Activated T-cell treated with anti-CD3 and anti-CD28 coated beads for 4 hours (primary cell): Measurements from ENCODE around the gene SCAMP4.
A peak's percentile ranks its signal among the peaks of the same experiment; 100 is the strongest.

Experiments
- DNase-seq: peaks from one replicate; pipeline ENCODE4 v3.0.0-alpha.2; 2020

The SCAMP4 gene

DNA sequence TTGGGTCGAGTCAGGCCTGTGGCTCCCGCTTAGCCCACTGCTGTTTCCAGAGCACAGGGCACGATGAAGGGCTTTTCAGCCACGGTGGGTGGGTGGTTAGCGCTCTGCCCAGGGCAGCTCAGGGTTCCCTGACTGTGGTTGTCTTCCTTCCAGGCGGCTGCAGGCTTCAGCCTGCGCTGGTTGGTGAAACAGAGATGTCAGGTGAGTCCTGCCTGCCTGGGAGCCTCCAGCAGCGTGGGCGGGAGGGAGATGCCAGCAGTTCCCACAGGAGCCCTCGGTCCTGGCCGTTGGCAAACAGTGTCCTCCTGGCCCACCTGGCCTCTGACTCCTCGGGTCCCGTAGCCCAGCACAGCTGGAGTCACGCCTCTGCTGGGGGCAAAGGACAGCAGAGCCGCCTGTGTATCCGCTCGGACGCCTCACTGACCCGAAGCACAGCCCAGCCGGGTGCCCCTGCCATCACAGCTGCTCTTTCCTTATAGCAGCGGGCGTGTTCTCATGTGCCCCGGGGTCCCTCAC lies 9.7 kb downstream of the SCAMP4 start:
- no peak for DNase-seq

DNA sequence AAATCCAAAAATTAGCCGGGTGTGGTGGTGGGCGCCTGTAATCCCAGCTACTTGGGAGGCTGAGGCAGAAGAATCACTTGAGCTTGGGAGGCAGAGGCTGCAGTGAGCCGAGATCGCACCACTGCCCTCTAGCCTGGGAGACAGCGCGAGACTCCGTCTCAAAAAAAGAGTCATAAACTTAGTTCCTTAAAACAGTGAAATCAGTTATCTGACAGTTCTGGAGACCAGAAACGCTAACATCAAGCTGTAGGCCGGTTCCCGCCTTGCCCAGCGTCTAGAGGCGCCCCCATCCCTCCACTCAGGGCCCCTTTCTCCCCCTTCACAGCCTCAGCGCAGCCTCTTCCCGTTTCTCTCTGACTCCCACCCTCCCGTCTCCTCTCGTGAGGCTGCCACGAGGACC lies 11.9 kb downstream of the SCAMP4 start:
- DNase-seq = no peak

DNA sequence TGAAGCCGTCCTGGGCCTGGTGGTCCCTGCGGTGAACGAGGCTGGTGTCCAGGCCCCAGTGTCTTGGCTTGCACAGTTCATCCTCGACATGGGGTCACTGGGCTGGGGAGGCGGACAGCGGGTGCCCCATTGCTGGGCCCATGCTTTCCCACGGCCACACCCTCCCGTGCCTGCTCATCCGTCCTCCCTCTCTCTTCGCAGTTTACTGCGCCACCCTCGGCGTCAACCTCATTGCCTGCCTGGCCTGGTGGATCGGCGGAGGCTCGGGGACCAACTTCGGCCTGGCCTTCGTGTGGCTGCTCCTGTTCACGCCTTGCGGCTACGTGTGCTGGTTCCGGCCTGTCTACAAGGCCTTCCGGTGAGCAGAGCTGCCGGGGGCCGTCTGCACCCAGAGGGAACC lies 12.7 kb downstream of the SCAMP4 start:
- DNase-seq = no peak

DNA sequence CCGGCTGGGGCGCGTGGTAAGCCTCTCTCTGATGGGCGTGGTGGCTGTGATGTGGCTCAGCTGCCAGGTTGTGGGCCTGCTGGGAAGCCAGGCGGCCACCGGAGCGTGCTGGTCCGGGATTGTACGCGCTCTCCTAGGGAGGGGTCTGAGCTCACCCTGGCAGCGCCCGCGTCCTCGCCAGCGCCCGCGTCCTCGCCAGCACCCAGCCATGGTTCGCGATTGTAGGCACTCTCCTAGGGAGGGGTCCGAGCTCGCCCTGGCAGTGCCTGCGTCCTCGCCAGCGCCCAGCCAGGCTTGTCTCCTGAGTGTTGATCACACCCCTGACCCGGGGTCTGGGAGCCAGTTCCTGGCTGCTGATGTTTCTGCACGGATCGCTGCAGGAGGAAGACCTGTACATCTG lies 13.8 kb downstream of the SCAMP4 start:
- no peak for DNase-seq

DNA sequence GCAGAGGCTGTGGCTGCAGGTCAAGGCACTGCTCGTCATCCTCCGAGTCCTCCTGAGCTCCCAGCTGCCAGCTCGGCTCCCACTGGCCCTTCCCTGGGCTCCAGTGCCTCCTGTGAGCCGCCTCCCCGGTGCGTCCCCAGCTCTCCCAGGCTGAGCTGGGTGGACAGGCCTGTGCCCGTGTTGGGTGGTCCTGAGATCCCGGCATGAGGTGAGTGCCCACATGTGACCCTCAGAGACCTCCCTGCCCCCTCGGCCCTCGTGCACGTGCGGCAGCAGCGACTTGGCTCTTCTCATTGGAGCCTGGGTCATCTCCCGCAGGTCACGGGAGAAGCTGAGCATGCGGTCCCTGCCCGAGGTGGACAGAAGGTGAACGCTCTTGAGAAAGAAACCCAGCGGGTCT lies 15.4 kb downstream of the SCAMP4 start:
- no peak for DNase-seq

DNA sequence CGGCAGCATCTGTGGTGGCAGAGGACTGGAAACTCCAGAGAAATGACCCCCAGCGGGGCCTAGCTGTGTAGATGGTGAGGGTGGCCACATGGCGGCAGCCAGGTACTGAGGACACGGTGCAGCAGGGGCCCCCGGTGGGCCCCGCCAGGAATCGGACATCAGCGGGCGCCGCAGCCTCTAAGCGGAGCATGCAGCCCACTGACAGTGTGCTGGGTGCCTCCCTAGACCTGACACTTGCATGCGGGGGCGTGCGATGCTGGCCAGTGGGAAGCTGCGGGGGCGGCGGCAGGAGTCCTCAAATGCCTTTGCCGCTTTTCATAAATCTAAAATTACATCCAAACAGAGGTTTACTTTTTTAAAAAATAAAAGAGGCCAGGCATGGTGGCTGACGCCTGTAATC lies 16.1 kb downstream of the SCAMP4 start:
- no peak for DNase-seq

DNA sequence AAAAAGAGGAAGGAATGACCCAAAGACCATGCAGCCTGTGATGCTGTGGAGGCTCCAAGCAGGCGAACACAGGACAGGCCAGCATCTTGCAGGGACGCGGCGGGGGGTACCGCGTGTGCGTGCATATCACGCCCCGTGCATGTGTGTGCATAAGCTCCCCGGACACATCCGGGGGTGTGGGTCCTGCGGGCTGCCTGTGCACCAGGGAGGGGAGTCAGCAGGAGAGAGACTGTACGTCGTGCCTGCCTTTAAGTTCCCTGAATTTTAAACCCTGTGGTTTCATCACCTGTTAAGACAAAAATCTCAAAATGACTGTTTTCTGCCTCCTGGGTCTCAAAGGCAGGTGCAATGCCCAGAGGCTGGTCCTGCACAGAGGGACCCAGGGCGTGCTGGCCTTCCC lies 16.6 kb downstream of the SCAMP4 start:
- DNase-seq = no peak

DNA sequence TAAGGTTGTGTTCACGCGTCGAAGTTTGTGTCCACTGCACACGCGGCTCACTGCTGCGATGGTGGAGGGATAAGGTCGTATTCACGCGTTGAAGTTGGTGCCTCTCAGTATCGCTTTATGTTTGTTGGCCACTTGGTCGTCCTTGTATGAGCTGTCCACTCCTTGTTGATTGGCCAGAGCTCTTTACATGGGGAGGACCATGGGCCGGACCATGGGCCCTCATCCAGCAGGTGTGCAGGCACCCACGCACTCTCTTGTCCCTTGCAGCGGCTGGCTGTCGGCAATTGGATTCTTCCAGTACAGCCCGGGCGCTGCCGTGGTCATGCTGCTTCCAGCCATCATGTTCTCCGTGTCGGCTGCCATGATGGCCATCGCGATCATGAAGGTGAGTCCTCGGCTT lies 17.6 kb downstream of the SCAMP4 start:
- no peak for DNase-seq

DNA sequence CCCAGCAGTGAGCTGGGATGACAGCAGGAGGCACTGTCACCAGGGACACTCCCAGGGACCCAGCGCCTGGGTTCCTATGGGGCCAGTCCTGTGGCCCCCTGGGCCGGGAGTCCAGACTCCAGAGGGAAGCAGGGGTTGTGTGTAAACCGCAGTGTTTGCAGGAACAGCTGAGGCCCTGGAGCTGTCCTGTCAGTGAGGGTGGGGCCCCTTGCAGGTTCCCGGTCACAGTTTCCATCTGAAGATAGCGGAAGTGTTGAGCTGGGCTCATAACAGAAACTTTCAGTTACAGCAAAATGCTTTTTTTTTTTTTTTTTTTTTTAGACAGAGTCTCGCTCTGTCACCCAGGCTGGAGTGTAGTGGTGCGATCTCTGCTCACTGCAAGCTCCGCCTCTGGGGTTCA lies 18.1 kb downstream of the SCAMP4 start:
- DNase-seq = no peak

DNA sequence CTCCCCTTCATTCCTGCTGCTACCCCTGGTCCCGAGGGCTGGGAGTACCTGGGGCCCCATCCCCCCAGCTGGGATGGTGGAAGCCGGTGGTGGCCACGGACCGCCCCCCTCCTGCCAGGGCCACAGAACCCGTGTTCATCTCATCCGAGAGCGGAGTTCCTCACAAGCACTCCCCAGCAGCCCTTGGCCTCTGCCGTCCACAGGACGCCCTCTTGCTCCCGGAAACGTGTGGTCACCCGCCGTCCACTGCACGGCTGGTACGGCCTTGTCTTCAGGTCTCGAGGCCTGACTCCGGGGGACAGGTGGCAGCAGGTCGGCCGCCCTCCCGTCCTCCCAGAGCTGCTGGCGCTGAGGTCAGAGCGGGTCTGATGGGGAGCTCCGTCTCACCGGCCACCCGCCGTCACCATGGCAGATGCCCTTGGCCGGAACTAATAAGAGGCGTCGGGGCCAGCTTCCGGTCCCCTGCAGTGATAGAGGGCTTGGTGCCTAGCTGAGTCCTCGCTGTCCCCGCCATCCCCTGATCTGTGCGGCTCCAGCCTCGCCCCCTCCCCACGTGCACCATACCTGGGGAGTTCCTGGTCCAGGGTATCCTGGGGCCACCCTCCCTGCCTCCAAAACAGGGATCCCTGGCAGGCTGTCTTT lies 19.2 kb downstream of the SCAMP4 start:
- DNase-seq = no peak

DNA sequence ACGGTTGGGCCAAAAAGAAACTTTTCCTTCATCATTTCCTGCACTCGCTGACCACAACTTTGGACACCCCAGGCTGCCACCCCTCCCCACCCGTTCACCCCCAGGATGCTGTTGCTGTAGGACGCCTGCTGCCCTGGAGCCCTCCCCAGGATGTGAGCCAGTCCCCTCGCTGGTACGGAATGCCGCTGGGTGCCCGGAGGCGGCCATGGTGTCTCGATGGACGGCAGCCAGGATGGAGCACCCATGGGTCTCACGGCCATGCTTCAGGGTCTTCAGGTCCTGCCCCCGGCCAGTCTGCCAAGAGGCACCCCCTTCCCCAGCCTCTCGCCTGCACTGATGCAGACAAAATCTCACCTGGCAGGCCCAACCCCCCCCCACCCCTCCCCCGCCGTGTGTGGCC lies 20.3 kb downstream of the SCAMP4 start:
- DNase-seq = no peak

DNA sequence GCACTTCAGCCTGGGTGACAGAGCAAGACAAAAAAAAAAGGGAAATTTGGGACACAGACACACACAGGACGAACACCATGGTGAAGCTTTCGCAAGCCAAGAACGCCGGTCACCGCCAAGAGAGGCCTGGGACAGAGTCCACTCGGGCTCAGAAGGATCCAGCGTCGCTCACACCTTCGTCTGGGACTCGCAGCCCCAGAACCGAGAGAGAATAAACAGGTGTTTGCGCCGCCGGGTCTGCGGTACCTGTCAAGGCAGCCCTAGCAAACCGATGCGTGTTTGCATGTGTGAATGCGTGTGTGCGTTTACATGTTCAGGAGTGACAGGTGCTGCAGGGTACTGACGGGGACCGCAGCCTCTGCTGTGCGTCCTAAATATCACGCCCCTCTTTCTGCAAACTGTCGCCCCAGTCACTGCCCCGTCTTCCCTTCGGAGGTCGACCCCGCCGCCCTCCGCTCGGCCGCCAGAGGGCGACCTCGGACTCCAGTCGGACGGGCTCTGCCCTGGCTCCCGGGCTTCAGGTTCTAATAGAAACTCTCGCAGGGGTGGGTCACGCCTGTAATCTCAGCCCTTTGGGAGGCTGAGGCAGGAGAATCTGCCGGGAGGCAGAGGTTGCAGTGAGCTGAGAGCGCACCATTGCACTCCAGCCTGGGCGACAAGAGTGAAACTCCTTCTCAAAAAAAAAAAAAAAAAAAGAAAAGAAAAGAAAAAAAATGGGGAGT lies 24.0 kb downstream of the SCAMP4 start:
- DNase-seq = peak; percentile 74

DNA sequence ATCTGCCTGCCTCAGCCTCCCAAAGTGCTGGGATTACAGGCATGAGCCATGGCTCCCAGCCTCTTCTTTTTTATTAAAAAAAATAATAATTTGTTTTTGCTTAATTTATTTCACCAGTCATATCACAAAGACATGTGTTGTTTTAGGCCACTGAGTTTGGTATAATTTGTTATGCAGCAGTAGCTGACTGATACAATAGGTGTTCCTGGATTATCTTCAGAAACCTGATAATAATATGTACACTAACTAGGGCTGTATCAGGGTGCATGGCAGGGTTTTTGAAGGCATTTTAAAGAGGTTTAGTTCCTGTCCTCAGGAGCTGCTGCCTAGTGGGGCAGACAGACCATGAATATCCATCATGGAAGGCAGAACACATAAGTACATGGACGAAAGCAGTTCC lies 26.2 kb downstream of the SCAMP4 start:
- no peak for DNase-seq

DNA sequence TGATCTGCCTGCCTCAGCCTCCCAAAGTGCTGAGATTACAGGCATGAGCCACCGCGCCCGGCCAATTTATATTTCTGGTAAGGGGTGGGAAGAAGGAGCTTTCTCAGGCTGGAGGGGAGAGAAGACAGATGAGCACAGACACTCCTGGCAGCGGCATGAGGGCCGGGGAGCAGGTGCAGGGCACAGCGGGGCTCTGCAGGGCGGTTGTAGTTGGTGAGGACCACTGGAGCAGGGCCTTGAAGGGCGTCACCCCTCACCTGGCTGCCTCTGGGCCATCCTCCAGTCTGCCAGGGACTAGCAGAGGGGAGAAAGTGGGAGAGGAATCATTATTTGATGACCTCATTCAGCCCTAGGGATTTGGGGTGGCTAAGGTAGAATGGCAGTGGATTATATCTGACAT lies 27.2 kb downstream of the SCAMP4 start:
- no peak for DNase-seq

DNA sequence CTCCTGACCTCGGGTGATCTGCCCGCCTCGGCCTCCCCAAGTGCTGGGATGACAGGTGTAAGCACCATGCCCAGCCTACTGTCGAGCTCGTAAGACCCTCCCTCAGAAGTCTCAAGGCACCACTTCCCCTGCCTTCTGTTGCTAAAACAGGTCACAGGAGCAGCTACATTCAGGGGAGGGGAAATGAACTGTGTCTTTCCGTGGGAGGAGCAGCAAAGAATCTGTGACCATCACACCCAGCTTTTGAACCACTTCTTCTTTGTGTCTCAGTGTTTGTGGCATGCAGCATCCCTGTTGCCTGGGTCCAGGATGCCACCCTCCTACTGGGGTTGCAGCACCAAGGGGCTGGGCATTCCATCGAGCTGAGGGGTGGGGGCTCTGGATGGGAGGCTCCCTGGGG lies 28.0 kb downstream of the SCAMP4 start:
- DNase-seq = no peak

DNA sequence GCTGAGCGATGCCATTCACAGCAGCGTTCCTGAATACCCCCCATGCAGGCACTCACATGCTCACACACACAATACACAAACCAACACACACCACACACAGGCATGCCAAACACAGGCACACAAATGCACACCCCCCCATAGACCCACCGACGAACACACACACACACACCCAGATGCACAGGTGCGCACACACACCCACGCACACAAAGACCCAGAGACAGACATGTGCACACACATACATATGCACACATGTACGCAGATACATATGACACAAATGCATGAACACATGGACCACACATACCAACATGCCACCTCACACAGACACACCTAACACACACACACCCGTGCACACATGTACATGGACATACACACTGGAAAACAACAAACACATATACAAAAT lies 28.7 kb downstream of the SCAMP4 start:
- DNase-seq = no peak

DNA sequence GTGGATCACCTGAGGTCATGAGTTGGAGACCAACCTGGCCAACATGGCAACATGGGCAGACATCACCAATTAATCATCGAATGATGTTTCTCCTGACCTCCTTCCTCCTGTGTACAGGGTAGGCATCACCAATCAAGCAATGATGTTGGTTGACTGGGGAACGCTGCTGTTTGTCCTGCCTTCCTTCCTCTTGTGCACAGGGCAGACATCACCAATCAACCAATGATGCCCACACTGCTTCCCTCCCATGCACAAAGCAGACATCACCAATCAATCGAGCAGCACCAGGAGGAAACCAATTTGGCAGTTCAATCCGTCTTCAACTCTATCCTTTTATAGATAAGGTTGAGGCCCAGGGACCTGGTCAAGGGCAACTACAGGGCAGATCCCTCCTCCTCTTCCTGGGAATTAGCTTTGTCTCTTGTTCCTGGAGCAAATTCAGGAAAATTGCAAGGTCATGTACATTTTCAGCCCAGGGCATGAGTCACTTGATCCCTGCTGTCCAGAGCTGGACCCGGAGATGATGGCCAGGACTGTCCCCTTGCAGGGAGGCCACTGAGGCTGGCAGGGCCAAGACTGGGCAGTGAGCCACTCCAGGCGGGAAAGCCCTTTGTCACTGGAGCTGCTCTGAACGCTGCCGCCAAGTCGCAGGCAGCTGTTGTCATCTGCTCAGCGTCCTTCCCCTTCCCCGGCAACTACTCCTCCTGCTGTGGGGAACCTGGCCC lies 30.4 kb downstream of the SCAMP4 start:
- no peak for DNase-seq

DNA sequence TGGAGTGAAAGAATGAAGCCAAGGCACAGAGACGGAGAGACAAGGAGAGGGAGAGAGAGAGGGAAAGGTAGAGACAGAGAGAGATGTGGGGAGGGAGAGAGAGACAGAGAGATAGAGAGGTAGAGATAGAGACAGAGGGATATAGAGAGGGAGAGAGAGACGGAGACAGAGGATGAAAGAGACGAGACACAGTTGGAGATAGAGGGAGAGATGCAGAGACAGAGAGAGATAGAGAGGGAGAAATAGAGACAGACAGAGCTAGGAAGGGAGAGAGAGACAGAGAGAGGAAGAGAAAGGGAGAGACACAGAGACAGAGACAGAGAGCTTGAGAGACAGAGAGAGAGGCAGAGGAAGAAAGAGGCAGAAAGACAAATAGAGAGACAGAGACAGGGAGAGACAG lies 31.2 kb downstream of the SCAMP4 start:
- DNase-seq = no peak

DNA sequence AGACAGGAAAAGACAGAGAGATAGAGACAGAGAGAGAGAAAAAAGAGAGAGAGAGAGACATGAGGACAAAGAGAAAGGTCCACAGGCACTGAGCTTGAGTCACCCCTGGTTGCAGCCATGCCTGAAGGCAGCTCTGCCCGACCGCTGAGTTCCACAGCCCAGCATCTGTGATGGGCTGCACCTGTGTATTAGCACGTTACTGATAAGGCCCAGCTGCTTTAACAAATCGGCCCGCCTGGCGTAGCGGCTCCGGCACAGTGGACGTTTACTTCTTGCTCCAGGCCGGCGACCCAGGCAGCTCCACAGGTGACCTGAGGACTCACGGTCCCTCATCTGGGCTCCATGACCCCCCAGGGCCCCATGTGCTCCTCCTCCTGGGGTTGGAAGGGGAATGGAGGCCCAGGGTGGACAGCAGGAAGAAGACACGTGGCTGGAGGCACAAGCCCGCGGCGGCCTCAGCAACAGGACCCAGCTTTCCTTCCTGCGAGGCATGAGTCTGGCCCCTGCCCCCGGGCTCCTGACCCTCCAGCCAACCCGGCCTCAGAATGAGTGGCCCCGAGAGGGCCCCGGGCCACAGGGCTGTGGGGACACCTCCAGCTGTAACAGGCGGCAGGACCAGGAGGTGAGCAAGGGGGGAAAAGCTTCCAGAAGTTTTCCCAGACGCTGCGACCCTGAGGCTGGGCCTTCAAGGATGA lies 31.9 kb downstream of the SCAMP4 start:
- DNase-seq = no peak

DNA sequence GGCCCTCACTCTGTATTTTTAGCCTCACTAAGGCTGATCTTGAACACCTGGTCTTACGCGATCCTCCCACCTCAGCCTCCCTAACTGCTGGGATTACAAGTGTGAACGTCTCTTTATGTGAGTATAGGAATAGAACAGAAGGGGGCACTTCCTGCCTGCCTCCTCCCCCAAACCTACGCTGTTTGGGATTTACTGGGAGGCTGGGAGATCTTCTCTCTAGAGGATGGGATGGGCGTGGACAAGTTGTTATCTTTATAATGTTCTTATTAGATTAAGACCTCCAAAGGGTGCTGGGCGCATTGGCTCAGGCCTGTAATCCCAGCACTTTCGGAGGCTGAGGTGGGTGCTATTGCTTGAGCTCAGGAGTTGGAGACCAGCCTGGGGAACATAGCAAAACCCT lies 32.9 kb downstream of the SCAMP4 start:
- no peak for DNase-seq

DNA sequence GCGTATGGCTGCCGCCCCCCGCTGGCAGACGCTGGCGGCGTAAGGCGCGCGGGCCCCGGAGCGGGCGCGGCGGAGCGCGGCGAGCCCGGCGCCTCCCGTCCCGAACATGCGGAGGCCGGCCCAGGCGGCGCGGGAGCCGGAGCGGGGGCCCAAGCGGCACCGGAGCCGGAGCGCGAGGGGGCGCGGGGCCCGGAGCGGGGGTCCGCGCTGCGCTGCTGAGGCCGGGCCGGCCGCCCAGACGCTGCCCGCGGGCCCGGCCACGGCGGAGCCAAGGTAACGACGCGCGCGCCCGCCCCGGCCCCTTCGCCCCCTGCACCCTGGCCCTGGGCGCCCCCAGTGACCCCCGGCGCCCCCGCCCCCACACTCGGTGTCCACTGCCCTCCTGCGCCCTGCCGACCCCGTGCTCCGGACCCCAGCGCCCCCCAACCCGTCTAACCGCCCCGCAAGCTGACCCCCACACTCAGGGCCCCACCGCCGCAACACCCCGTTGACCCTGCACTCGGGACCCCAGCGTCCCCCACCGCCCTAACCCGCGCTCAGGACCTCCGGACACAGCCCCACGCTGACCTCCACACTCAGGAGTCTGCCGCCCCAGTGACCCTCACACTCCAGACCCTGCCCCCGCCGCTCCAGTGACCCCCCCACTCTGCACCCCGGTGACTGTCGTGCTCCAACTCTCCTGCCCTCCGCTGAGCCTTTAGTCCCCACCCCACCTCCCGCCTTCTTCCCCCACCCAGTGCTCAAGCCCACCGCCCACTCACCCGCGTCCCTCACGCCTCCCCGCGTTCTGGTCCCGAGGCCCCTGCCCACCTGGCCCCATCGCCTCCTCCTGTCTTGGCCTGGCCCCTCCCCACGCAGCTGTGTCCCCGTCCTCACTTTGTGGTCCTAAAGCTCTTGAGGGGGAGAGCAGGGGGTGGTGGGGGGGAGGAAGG lies 36.2 kb downstream of the SCAMP4 start, which contains the start of gene CSNK1G2:
TSS of gene CSNK1G2 (plus strand) at position 27 of the 932 bp plus-strand sequence. CDS start 28,601 bp downstream, outside the sequence.
- DNase-seq = peak; percentile 25
